ENCODE results near the gene SGPL1. TPM values are rescaled to one million over a fixed set of nuclear protein-coding genes. Genes with fewer than 3 reads are reported as not detected.

Gene SGPL1
- total and polyA plus RNA-seq, 2 experiments from 2014 or later: 12.0 to 42.7 TPM

DNA sequence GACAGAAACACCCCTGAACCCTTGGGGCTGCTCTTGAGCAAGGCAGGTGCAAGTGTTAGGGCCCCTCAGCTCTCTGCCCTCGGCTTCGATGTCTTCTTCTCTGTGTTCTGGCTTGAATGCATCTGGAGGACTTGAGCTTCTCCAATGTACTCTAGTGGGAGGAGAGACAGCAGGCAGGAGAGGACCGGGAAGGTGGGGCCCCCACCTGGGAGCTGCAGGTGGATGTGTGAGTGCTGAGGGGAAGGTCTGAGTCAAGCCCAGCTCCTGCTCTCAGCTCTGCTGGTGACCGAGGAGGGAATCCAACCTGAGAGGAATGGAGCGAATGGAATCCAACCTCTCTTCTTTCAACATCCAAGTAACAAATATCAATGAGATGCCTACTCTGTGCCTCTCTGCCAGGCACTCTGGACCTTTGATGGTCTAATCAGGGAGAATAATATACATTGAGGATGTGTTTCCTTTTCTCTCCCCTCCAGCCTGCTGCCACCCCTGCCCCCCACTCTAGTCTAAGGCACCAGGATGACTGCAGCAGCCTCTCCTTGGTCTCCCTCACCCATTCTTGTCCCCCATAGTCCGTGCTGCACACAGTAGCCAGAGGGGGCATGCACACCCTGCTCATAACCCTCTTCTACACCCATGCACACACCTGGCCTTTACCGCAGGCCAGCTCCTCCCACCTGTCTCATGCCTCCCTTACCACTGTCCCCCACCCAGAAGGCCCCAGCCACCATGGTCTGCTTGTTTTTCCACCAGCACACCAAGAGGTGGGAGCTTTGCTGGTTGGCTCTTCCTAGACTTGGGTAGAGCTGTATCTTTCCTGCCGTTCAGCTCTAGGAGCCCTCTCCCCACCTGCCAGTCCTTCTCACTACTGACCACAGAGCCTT is 44.2 kb upstream of the SGPL1 start (continued):
- TF ChIP-seq, protein P1, sequence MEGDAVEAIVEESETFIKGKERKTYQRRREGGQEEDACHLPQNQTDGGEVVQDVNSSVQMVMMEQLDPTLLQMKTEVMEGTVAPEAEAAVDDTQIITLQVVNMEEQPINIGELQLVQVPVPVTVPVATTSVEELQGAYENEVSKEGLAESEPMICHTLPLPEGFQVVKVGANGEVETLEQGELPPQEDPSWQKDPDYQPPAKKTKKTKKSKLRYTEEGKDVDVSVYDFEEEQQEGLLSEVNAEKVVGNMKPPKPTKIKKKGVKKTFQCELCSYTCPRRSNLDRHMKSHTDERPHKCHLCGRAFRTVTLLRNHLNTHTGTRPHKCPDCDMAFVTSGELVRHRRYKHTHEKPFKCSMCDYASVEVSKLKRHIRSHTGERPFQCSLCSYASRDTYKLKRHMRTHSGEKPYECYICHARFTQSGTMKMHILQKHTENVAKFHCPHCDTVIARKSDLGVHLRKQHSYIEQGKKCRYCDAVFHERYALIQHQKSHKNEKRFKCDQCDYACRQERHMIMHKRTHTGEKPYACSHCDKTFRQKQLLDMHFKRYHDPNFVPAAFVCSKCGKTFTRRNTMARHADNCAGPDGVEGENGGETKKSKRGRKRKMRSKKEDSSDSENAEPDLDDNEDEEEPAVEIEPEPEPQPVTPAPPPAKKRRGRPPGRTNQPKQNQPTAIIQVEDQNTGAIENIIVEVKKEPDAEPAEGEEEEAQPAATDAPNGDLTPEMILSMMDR (conservative IDR thresholded peaks at IDR 0.05; ENCODE audit: low read depth in 2 of 2): no peak

DNA sequence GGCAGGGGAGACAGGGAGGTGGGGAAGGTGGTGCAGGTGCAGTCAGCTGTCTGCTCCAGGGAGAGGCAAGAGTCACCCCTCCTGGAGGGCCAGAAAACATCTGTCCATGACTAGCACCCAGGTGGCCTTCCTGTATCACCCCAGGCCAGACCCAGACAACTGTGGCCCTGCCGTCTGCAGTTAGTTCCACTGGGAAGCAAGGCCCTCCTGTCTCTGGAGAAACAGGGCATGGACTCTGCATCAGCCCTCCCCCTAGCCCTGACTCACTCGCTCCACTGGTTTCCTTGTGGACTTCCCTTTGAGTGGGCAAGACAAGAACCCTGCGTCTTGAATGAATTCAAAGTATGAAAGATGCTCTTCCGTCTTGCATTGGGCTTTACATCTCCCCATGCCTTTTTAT is 43.1 kb upstream of the SGPL1 start:
- Histone ChIP-seq H3K9me2 (ENCODE audit: insufficient read depth) (0 out of 2 replicates have a peak, but pooled peaks cover 2% of the 10 kb centered on the region), H3K4me1 (ENCODE audit: insufficient read depth) (no peaks in the 10 kb centered on the region), H3K4me3 (no peak overlapping the region), H3K27ac (ENCODE audit: low read depth) (no peak overlapping the region), H3K27me3 (ENCODE audit: insufficient read depth) (no peaks in the 10 kb centered on the region), H2AFZ (no peak overlapping the region), H3K36me3 (ENCODE audit: insufficient read depth) (no peaks in the 10 kb centered on the region), H4K20me1 (replicated peaks; ENCODE audit: insufficient read depth) (no peaks in the 10 kb centered on the region), H3F3A (replicated peaks; ENCODE audit: low read depth) (no peaks in the 10 kb centered on the region), H3K4me2 (no peak overlapping the region), H3K79me2 (replicated peaks; ENCODE audit: insufficient read depth) (no peaks in the 10 kb centered on the region)
- DNase-seq (ENCODE audit: low spot score) (no peak), ATAC-seq (no peak)
- H3K27me3 Mint-ChIP-seq (ENCODE audit: insufficient read depth, low read depth, poor library complexity): peaks cover 12% of the 10 kb centered on the region
- TF ChIP-seq ZNF331 (CRISPR knock-in tag; IDR thresholded peaks at IDR 0.05; ENCODE audit: low read depth): no peak
- no peak for TF ChIP-seq CREB1 (CRISPR knock-in tag; IDR thresholded peaks at IDR 0.05; ENCODE audit: low read depth)
- no peak for TF ChIP-seq EZH2 (IDR thresholded peaks at IDR 0.05; ENCODE audit: low read depth, unreplicated experiment)
- TF ChIP-seq NANOG (IDR thresholded peaks at IDR 0.05; ENCODE audit: borderline replicate concordance): no peak
- no peak for TF ChIP-seq EZH2phosphoT487 (IDR thresholded peaks at IDR 0.05; ENCODE audit: unreplicated experiment)
- TF ChIP-seq STAT1 (IDR thresholded peaks at IDR 0.05; ENCODE audit: unreplicated experiment): no peak
- no peak for TF ChIP-seq JUNB (IDR thresholded peaks at IDR 0.05; ENCODE audit: unreplicated experiment)
- peaks cover 2% of the 10 kb centered on the region; the same call in 1 of the 3 replicates for H3K4me1 Mint-ChIP-seq
- no peaks in the 10 kb centered on the region; the same call in 2 of the 3 replicates for H3K9me3 Mint-ChIP-seq
- no peaks in the 10 kb centered on the region; the same call in 2 of the 3 replicates for H3K36me3 Mint-ChIP-seq (ENCODE audit: low read depth)
- H3K4me3 Mint-ChIP-seq: no peak overlapping the region
- H3K27ac Mint-ChIP-seq: no peak overlapping the region

DNA sequence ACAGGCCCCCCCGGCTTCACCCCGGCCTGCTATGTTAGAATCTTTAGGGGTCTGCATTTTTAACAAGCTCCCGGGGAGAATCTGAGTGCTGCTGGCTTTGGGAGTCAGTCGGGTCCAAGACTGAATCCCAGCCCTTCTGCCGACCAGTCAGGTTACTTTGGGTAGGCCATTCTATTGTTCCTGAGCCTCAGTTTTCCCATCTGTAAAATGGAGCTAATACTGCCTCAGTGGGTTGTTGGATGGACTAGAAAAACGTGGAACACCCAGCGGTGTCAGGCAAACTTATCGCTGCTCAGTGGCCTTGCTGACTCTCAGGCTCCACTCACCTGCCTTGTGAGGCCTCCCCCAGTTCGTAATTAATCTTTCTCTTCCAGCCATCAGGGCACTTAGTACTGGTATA is 42.3 kb upstream of the SGPL1 start:
- Histone ChIP-seq H3K4me1 (ENCODE audit: insufficient read depth) (no peaks in the 10 kb centered on the region), H3K36me3 (ENCODE audit: insufficient read depth) (no peaks in the 10 kb centered on the region), H3F3A (replicated peaks; ENCODE audit: low read depth) (no peaks in the 10 kb centered on the region), H3K79me2 (replicated peaks; ENCODE audit: insufficient read depth) (no peaks in the 10 kb centered on the region), H3K4me2 (no peak overlapping the region), H3K27me3 (ENCODE audit: insufficient read depth) (no peaks in the 10 kb centered on the region), H4K20me1 (replicated peaks; ENCODE audit: insufficient read depth) (no peaks in the 10 kb centered on the region), H3K27ac (ENCODE audit: low read depth) (no peak overlapping the region), H3K4me3 (no peak overlapping the region), H3K9me2 (ENCODE audit: insufficient read depth) (no peaks in the 10 kb centered on the region), H2AFZ (no peak overlapping the region)
- ATAC-seq (no peak), DNase-seq (ENCODE audit: low spot score) (no peak)
- no peak overlapping the region for H3K27ac Mint-ChIP-seq
- H3K27me3 Mint-ChIP-seq (ENCODE audit: insufficient read depth, low read depth, poor library complexity): peaks cover 12% of the 10 kb centered on the region
- H3K4me3 Mint-ChIP-seq: no peak overlapping the region; the same call in 2 of the 3 replicates
- peaks cover 6% of the 10 kb centered on the region for H3K4me1 Mint-ChIP-seq
- H3K36me3 Mint-ChIP-seq (ENCODE audit: low read depth): no peaks in the 10 kb centered on the region; the same call in 2 of the 3 replicates
- H3K9me3 Mint-ChIP-seq: no peaks in the 10 kb centered on the region
- TF ChIP-seq EZH2 (IDR thresholded peaks at IDR 0.05; ENCODE audit: low read depth, unreplicated experiment) (no peak), ZNF114 (CRISPR knock-in tag; IDR thresholded peaks at IDR 0.05) (no peak), STAT1 (IDR thresholded peaks at IDR 0.05; ENCODE audit: unreplicated experiment) (no peak), EZH2phosphoT487 (IDR thresholded peaks at IDR 0.05; ENCODE audit: unreplicated experiment) (no peak), POLR2AphosphoS5 (IDR thresholded peaks at IDR 0.05; ENCODE audit: low read depth) (no peak), ZNF331 (CRISPR knock-in tag; IDR thresholded peaks at IDR 0.05; ENCODE audit: low read depth) (no peak)
- TF ChIP-seq, protein P2, sequence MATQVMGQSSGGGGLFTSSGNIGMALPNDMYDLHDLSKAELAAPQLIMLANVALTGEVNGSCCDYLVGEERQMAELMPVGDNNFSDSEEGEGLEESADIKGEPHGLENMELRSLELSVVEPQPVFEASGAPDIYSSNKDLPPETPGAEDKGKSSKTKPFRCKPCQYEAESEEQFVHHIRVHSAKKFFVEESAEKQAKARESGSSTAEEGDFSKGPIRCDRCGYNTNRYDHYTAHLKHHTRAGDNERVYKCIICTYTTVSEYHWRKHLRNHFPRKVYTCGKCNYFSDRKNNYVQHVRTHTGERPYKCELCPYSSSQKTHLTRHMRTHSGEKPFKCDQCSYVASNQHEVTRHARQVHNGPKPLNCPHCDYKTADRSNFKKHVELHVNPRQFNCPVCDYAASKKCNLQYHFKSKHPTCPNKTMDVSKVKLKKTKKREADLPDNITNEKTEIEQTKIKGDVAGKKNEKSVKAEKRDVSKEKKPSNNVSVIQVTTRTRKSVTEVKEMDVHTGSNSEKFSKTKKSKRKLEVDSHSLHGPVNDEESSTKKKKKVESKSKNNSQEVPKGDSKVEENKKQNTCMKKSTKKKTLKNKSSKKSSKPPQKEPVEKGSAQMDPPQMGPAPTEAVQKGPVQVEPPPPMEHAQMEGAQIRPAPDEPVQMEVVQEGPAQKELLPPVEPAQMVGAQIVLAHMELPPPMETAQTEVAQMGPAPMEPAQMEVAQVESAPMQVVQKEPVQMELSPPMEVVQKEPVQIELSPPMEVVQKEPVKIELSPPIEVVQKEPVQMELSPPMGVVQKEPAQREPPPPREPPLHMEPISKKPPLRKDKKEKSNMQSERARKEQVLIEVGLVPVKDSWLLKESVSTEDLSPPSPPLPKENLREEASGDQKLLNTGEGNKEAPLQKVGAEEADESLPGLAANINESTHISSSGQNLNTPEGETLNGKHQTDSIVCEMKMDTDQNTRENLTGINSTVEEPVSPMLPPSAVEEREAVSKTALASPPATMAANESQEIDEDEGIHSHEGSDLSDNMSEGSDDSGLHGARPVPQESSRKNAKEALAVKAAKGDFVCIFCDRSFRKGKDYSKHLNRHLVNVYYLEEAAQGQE (IDR thresholded peaks at IDR 0.05; ENCODE audit: unreplicated experiment): no peak
- TF ChIP-seq, protein P1 (conservative IDR thresholded peaks at IDR 0.05; ENCODE audit: low read depth in 2 of 2): no peak
- TF ChIP-seq, protein P3, sequence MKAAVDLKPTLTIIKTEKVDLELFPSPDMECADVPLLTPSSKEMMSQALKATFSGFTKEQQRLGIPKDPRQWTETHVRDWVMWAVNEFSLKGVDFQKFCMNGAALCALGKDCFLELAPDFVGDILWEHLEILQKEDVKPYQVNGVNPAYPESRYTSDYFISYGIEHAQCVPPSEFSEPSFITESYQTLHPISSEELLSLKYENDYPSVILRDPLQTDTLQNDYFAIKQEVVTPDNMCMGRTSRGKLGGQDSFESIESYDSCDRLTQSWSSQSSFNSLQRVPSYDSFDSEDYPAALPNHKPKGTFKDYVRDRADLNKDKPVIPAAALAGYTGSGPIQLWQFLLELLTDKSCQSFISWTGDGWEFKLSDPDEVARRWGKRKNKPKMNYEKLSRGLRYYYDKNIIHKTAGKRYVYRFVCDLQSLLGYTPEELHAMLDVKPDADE (IDR thresholded peaks at IDR 0.05): no peak

All from GM23338 (cell line).